HT1080 (cell line): ENCODE measurements around the gene FGD6. TPM values are rescaled to one million over a fixed set of nuclear protein-coding genes. Genes with fewer than 3 reads are reported as not detected.

Experiments used
- total RNA-seq: library from RNA; depleted of rRNA; stranded (reverse); fragments of >200 nt; shearing (Covaris generic); gene quantifications from 2 replicates; pipeline ENCODE4 v1.2.3, GENCODE V29; 2014; rRNA removed

The FGD6 gene
- total RNA-seq, 1 experiment from 2014 or later, result 9.4 TPM

Other genes starting within 250 kb of the FGD6 start
- 152 and 167 TPM in 2 replicates for gene NDUFA12, start 213.8 kb downstream of the FGD6 start, total RNA-seq
- gene NR2C1, start 143.8 kb downstream of the FGD6 start, total RNA-seq, result 11.5 and 25.3 TPM in 2 replicates
- 51.8 and 60.4 TPM in 2 replicates for gene VEZT, start 340 bp upstream of the FGD6 start, total RNA-seq